SH-SY5Y (cell line): ENCODE measurements around the gene SNED1.

Source experiments
- GATA2 ChIP-seq: IDR thresholded peaks from 2 replicates; pipeline ENCODE4 v1.6.1; 2011; ENCODE audit warnings: mild to moderate bottlenecking, low read depth, low read length
- GATA3 ChIP-seq: IDR thresholded peaks from 2 replicates; pipeline ENCODE4 v1.6.1; 2011; ENCODE audit warnings: low read depth, mild to moderate bottlenecking, low read length, moderate library complexity

- TF ChIP-seq GATA2: no peak
- no peak for TF ChIP-seq GATA3
Measured at GRCh38 chr2:241070811-241071676, 72.6 kb downstream of the SNED1 start.
